Spleen (tissue), 11 donors: ENCODE measurements around the gene PRSS56. TPM values are rescaled to one million over a fixed set of nuclear protein-coding genes. Genes with fewer than 3 reads are reported as not detected.

Source experiments
- DNase-seq: peaks from one replicate; pipeline ENCODE4 v3.0.0-alpha.2; 2020
- H3K27ac ChIP-seq, 8 donors: fragments of 200-600 bp; sonication (generic) in 7 of 8; 1 replicate in 4 of 8; 2 replicates in 4 of 8; pipeline versions ENCODE4 v1.5.0 to v1.8.0; 2016 to 2021; ENCODE audit warnings: inconsistent platforms in 4 of 8, mild to moderate bottlenecking in 4 of 8, moderate library complexity in 1 of 8
- H3K27me3 ChIP-seq, 7 donors: fragments of 200-600 bp; sonication (generic) in 6 of 7; replicated peaks in 1 of 7; 1 replicate in 4 of 7; 2 replicates in 3 of 7; pipeline versions ENCODE4 v1.5.0 to v1.8.0; 2016 to 2021; ENCODE audit warnings: inconsistent platforms in 3 of 7, mild to moderate bottlenecking in 1 of 7
- H3K36me3 ChIP-seq, 6 donors: fragments of 200-600 bp; sonication (generic) in 5 of 6; 1 replicate in 4 of 6; 2 replicates in 2 of 6; pipeline versions ENCODE4 v1.5.0 to v1.8.0; 2016 to 2021; ENCODE audit warnings: inconsistent platforms in 2 of 6
- H3K4me1 ChIP-seq, 6 donors: fragments of 200-600 bp; sonication (generic) in 5 of 6; 1 replicate in 3 of 6; 2 replicates in 3 of 6; pipeline versions ENCODE4 v1.5.0 to v1.8.0; 2016 to 2021; ENCODE audit warnings: inconsistent platforms in 3 of 6
- H3K4me3 ChIP-seq, 8 donors: fragments of 200-600 bp; sonication (generic) in 7 of 8; 1 replicate in 4 of 8; 2 replicates in 4 of 8; pipeline versions ENCODE4 v1.5.0 to v1.8.0; 2016 to 2021; ENCODE audit warnings: inconsistent platforms in 4 of 8, mild to moderate bottlenecking in 4 of 8, moderate library complexity in 2 of 8
- H3K9me3 ChIP-seq, 8 donors: fragments of 200-600 bp; sonication (generic) in 7 of 8; 1 replicate in 4 of 8; 2 replicates in 4 of 8; pipeline versions ENCODE4 v1.5.0 to v1.8.0; 2016 to 2021; ENCODE audit warnings: inconsistent platforms in 4 of 8
- CTCF ChIP-seq, 11 experiments: fragments of 200-600 bp in 7 of 11; fragments of 450-650 bp in 4 of 11; sonication (generic) in 4 of 11; IDR thresholded peaks in 8 of 11; conservative IDR thresholded peaks in 3 of 11; 1 replicate in 7 of 11; 2 replicates in 4 of 11; pipeline versions ENCODE4 v1.4.0 to v1.8.0; 2016 to 2021; ENCODE audit warnings: antibody characterized with exemption in 11 of 11, inconsistent platforms in 4 of 11, mild to moderate bottlenecking in 1 of 11
- POLR2A ChIP-seq, 3 donors: fragments of 450-650 bp; IDR thresholded peaks; one replicate each; pipeline ENCODE4 v1.5.1; 2017; ENCODE audit warnings: antibody characterized with exemption in 3 of 3, mild to moderate bottlenecking in 1 of 3
- POLR2AphosphoS5 ChIP-seq, 3 donors: sonication (generic); formaldehyde crosslinking; IDR thresholded peaks; one replicate each; pipeline ENCODE4 v1.5.1; 2017; ENCODE audit warnings: antibody characterized with exemption in 3 of 3
- WGBS, 5 donors: extraction: QIAGEN DNeasy Blood & Tissue Kit in 3 of 5; methylation state at CpG; one replicate each; pipeline versions ENCODE4 v1.1.5 to v1.1.7; 2013 to 2018; 5-methylcytosine and 5-hydroxymethylcytosine counted together
- intact Hi-C: fragments of 100-400 bp; cut with DNase I; formaldehyde crosslinking; loops from one replicate; pipeline ENCODE4 v1.15.0; 2023; ENCODE audit warnings: low total_unique reads
- polyA plus RNA-seq, 3 donors: library from polyadenylated mRNA; stranded (reverse); fragments of 200-250 nt; gene quantifications; one replicate each; pipeline ENCODE4 v1.2.1, GENCODE V29; 2013
- total RNA-seq, 7 donors: library from RNA; depleted of rRNA in 3 of 7; stranded (reverse); fragments of >200 nt in 3 of 7; fragmentation: NEBNext Ultra II Directional in 4 of 7; extraction: Animal tissue kit (Norgen Biotek cat#: 25700) in 4 of 7; gene quantifications; one replicate each; pipeline versions ENCODE4 v1.1.0 to v1.2.1, GENCODE V29; 2016 to 2021
- donor health status: healthy with polysubstance abuse.
- donor health status: DM: no; HTN: no; CAD: no; lungs with moderate emphysema.
- donor health status: DM: no; HTN: no; CAD: no.
- donor health status: Bipolar disorder and iron deficiency.
- donor health status: healthy.
- donor health status: DM: no; HTN: no; CAD: no.
- donor health status: DM: yes; HTN: yes; CAD: no.

The PRSS56 gene
- total and polyA plus RNA-seq, 10 donors = 0.04 to 0.13 TPM; not detected in 8

GRCh38 chr2:232483311-232483922, 36.8 kb upstream of the PRSS56 start:
- Histone ChIP-seq H3K4me1 (peaks cover 9 to 34% (median 25%) of the 10 kb centered on the region in 6 donors), H3K27ac (no peak overlapping the region), H3K9me3 (no peaks in the 10 kb centered on the region), H3K4me3 (no peak overlapping the region), H3K36me3 (no peaks in the 10 kb centered on the region), H3K27me3 (peaks cover 0 to 95% (median 48%) of the 10 kb centered on the region in 7 donors)
- 88 to 94% (median 93%) methylated on average over 10 of the region's 10 CpGs for WGBS, 5 donors
- intact Hi-C loops = no loop called here
- DNase-seq = peak; percentile 57
- TF ChIP-seq POLR2A (IDR thresholded peaks at IDR 0.05) = no peak

GRCh38 chr2:232483923-232484627, 36.1 kb upstream of the PRSS56 start:
- peak; percentile 59 for DNase-seq
- no peak for TF ChIP-seq CTCF (IDR thresholded peaks at IDR 0.05 in 8 of 11, conservative IDR thresholded peaks at IDR 0.05 in 3 of 11)
- no peak for TF ChIP-seq POLR2A (IDR thresholded peaks at IDR 0.05)
- TF ChIP-seq POLR2AphosphoS5 (IDR thresholded peaks at IDR 0.05) = no peak
- no peak overlapping the region for H3K4me3 ChIP-seq
- intact Hi-C loops = no loop called here
- peaks cover 9 to 34% (median 25%) of the 10 kb centered on the region in 6 donors for H3K4me1 ChIP-seq
- no peaks in the 10 kb centered on the region for H3K9me3 ChIP-seq
- H3K27ac ChIP-seq = no peak overlapping the region
- H3K36me3 ChIP-seq = no peaks in the 10 kb centered on the region
- 89 to 94% (median 91%) methylated on average over 9 to 19 of the region's 19 CpGs for WGBS, 5 donors
- peaks cover 0 to 99% (median 52%) of the 10 kb centered on the region in 7 donors for H3K27me3 ChIP-seq

GRCh38 chr2:232484628-232485347, 35.4 kb upstream of the PRSS56 start:
- Histone ChIP-seq H3K4me3 (peak overlapping the region in 1 of 8 donors; percentile 22), H3K27ac (no peak overlapping the region), H3K4me1 (peaks cover 9 to 34% (median 25%) of the 10 kb centered on the region in 6 donors), H3K9me3 (no peaks in the 10 kb centered on the region), H3K27me3 (peaks cover 0 to 99% (median 56%) of the 10 kb centered on the region in 7 donors), H3K36me3 (no peaks in the 10 kb centered on the region)
- intact Hi-C loops = no loop called here
- TF ChIP-seq CTCF (IDR thresholded peaks at IDR 0.05 in 8 of 11, conservative IDR thresholded peaks at IDR 0.05 in 3 of 11) = no peak
- no peak for TF ChIP-seq POLR2A (IDR thresholded peaks at IDR 0.05)
- TF ChIP-seq POLR2AphosphoS5 (IDR thresholded peaks at IDR 0.05) = no peak
- peak; percentile 55 for DNase-seq
- WGBS, 5 donors = 76 to 87% (median 79%) methylated on average over 8 to 12 of the region's 12 CpGs

DNA sequence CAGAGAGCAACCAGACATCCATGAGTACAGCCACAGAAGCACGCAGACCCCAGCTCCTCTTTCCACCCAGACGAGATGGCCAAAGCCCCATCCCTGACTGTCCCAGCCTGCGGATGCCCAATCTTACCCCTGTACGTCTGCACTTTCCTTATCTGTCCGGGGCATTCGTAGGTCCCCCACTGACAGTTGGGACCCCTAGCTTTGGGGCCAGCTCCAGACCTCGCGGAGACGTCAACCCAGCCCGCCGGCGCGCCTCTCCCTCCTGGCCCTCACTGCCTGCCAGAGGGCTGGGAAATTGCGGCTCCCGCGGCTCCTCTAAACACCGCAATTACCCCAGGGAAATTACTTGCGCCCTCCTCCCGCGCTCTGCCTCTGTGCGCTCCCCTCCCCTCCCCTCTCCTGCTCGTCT, 34.8 kb upstream of the PRSS56 start:
- 7 to 12% (median 9%) methylated on average over 10 to 22 of the region's 22 CpGs for WGBS, 5 donors
- Histone ChIP-seq H3K27me3 (peaks cover 0 to 99% (median 56%) of the 10 kb centered on the region in 7 donors), H3K4me1 (peaks cover 9 to 34% (median 25%) of the 10 kb centered on the region in 6 donors), H3K4me3 (peak overlapping the region in 3 of 8 donors; percentile 10 to 59 (median 22)), H3K9me3 (no peaks in the 10 kb centered on the region), H3K27ac (no peak overlapping the region), H3K36me3 (no peaks in the 10 kb centered on the region)
- TF ChIP-seq POLR2AphosphoS5 (IDR thresholded peaks at IDR 0.05) (no peak), CTCF (IDR thresholded peaks at IDR 0.05 in 8 of 11, conservative IDR thresholded peaks at IDR 0.05 in 3 of 11) (no peak), POLR2A (IDR thresholded peaks at IDR 0.05) (no peak)
- intact Hi-C loops = no loop called here
- DNase-seq = no peak
